DND-41 (cell line): ENCODE data around the gene SLC16A3.

ENCODE experiments used
- ATAC-seq: fragments of 200-7000 bp; cut with Tn5 transposase; 3 replicates; pipeline ENCODE4 v1.9.1; 2021; ENCODE audit warnings: low read depth; ENCODE audit not compliant: insufficient read depth
- DNase-seq: peaks from one replicate; pipeline ENCODE4 v3.0.0-alpha.2; 2020
- H2AFZ ChIP-seq: 2 replicates; pipeline ENCODE4 v1.6.0; 2012; ENCODE audit warnings: low read depth, low read length
- H3K27ac ChIP-seq: 2 replicates; pipeline ENCODE4 v1.5.1; 2012; ENCODE audit warnings: low read length, inconsistent platforms
- H3K27me3 ChIP-seq: fragments of 200-600 bp; sonication (generic); 2 replicates; pipeline ENCODE4 v1.6.0; 2012; ENCODE audit warnings: low read length, mild to moderate bottlenecking, inconsistent platforms; ENCODE audit not compliant: insufficient read depth, poor library complexity
- H3K36me3 ChIP-seq: 2 replicates; pipeline ENCODE4 v1.5.1; 2012; ENCODE audit warnings: low read length, inconsistent platforms; ENCODE audit not compliant: insufficient read depth
- H3K4me1 ChIP-seq: 2 replicates; pipeline ENCODE4 v1.5.1; 2012; ENCODE audit warnings: mild to moderate bottlenecking, low read length; ENCODE audit not compliant: insufficient read depth
- H3K4me2 ChIP-seq: 2 replicates; pipeline ENCODE4 v1.6.0; 2012; ENCODE audit warnings: mild to moderate bottlenecking, moderate library complexity, low read length, inconsistent platforms; ENCODE audit not compliant: insufficient read depth
- H3K4me3 ChIP-seq, 2 experiments: fragments of 200-600 bp in 1 of 2; shearing (Covaris generic) in 1 of 2; 2 replicates each; pipeline ENCODE4 v1.5.1; 2012 to 2016; ENCODE audit warnings: inconsistent platforms in 2 of 2, low read length in 2 of 2, mild to moderate bottlenecking in 2 of 2, low read depth in 1 of 2, moderate library complexity in 1 of 2
- H3K79me2 ChIP-seq: 2 replicates; pipeline ENCODE4 v1.6.0; 2012; ENCODE audit warnings: low read length, inconsistent platforms; ENCODE audit not compliant: insufficient read depth
- H3K9ac ChIP-seq: 2 replicates; pipeline ENCODE4 v1.6.0; 2012; ENCODE audit warnings: low read depth, mild to moderate bottlenecking, inconsistent platforms, low read length, moderate library complexity
- H3K9me3 ChIP-seq: 2 replicates; pipeline ENCODE4 v1.5.1; 2012; ENCODE audit warnings: low read length, moderate library complexity, mild to moderate bottlenecking, inconsistent platforms; ENCODE audit not compliant: insufficient read depth, severe bottlenecking
- H4K20me1 ChIP-seq: 2 replicates; pipeline ENCODE4 v1.6.0; 2012; ENCODE audit warnings: low read length; ENCODE audit not compliant: insufficient read depth
- CTCF ChIP-seq: IDR thresholded peaks from 2 replicates; pipeline ENCODE4 v1.5.1; 2012; ENCODE audit warnings: borderline replicate concordance, low read length, moderate library complexity, mild to moderate bottlenecking; ENCODE audit not compliant: poor library complexity, severe bottlenecking; ENCODE audit errors: extremely low read depth
- EZH2 ChIP-seq: IDR thresholded peaks from 3 replicates; pipeline ENCODE4 v1.6.1; 2012; ENCODE audit warnings: borderline replicate concordance, low read depth, mild to moderate bottlenecking, moderate library complexity, low read length, inconsistent platforms; ENCODE audit not compliant: severe bottlenecking

SLC16A3 gene

GRCh38 chr17:82238472-82239201 lies 9.8 kb downstream of the SLC16A3 start:
- Histone ChIP-seq H3K4me3 (no peak overlapping the region), H3K4me2 (no peak overlapping the region), H3K36me3 (peaks cover 43% of the 10 kb centered on the region), H3K79me2 (peaks cover 5% of the 10 kb centered on the region; the same call in 1 of the 2 replicates), H3K9ac (no peak overlapping the region), H3K9me3 (no peaks in the 10 kb centered on the region), H3K27ac (no peak overlapping the region), H3K4me1 (0 out of 2 replicates have a peak, but pooled peaks cover 8% of the 10 kb centered on the region), H4K20me1 (peaks cover 41% of the 10 kb centered on the region), H3K27me3 (no peaks in the 10 kb centered on the region), H2AFZ (no peak overlapping the region)
- TF ChIP-seq CTCF (no peak), EZH2 (no peak)
- DNase-seq (peak; percentile 70), ATAC-seq (peak; percentile 51)

- TF ChIP-seq EZH2 (no peak), CTCF (no peak)
- Histone ChIP-seq H3K9me3 (no peaks in the 10 kb centered on the region), H3K9ac (no peak overlapping the region), H4K20me1 (peaks cover 49% of the 10 kb centered on the region), H3K27ac (peak overlapping the region; percentile 37; the same call in 1 of the 2 replicates), H3K79me2 (peaks cover 13% of the 10 kb centered on the region; the same call in 1 of the 2 replicates), H2AFZ (no peak overlapping the region), H3K36me3 (peaks cover 51% of the 10 kb centered on the region), H3K4me1 (0 out of 2 replicates have a peak, but pooled peaks cover 8% of the 10 kb centered on the region), H3K4me3 (no peak overlapping the region), H3K4me2 (no peak overlapping the region), H3K27me3 (no peaks in the 10 kb centered on the region)
- no peak for DNase-seq
- ATAC-seq, result no peak
Measured at GRCh38 chr17:82239401-82239925, 10.6 kb downstream of the SLC16A3 start.

- H3K9me3 ChIP-seq, result no peaks in the 10 kb centered on the region
- no peak overlapping the region for H2AFZ ChIP-seq
- DNase-seq (no peak), ATAC-seq (no peak)
- peaks cover 54% of the 10 kb centered on the region for H4K20me1 ChIP-seq
- peaks cover 17% of the 10 kb centered on the region; the same call in 1 of the 2 replicates for H3K79me2 ChIP-seq
- H3K27me3 ChIP-seq, result no peaks in the 10 kb centered on the region
- H3K4me2 ChIP-seq, result no peak overlapping the region
- H3K4me1 ChIP-seq, result 0 out of 2 replicates have a peak, but pooled peaks cover 8% of the 10 kb centered on the region
- peaks cover 56% of the 10 kb centered on the region for H3K36me3 ChIP-seq
- no peak for TF ChIP-seq CTCF
- no peak for TF ChIP-seq EZH2
- no peak overlapping the region for H3K4me3 ChIP-seq
- H3K27ac ChIP-seq, result peak overlapping the region; percentile 37; the same call in 1 of the 2 replicates
- no peak overlapping the region for H3K9ac ChIP-seq
Measured at GRCh38 chr17:82239926-82240505, 11.2 kb downstream of the SLC16A3 start.
